ENCODE results near the gene BMP8A.
"Not testable (repeated sequence)": the region's sequence is repeated elsewhere in the genome, so short reads cannot be mapped to it uniquely, and the experiment has no call there.

BMP8A gene

GRCh38 chr1:39509360-39510009 is 18.0 kb downstream of the BMP8A start:
- no peaks in the 10 kb centered on the region for H3K27me3 ChIP-seq (ENCODE audit: insufficient read depth, low read depth, severe bottlenecking)
- peak; percentile 50 for DNase-seq
- no peaks in the 10 kb centered on the region for H3K36me3 ChIP-seq
- no peaks in the 10 kb centered on the region for H3K9me3 ChIP-seq (ENCODE audit: severe bottlenecking)
- TF ChIP-seq, protein P1, sequence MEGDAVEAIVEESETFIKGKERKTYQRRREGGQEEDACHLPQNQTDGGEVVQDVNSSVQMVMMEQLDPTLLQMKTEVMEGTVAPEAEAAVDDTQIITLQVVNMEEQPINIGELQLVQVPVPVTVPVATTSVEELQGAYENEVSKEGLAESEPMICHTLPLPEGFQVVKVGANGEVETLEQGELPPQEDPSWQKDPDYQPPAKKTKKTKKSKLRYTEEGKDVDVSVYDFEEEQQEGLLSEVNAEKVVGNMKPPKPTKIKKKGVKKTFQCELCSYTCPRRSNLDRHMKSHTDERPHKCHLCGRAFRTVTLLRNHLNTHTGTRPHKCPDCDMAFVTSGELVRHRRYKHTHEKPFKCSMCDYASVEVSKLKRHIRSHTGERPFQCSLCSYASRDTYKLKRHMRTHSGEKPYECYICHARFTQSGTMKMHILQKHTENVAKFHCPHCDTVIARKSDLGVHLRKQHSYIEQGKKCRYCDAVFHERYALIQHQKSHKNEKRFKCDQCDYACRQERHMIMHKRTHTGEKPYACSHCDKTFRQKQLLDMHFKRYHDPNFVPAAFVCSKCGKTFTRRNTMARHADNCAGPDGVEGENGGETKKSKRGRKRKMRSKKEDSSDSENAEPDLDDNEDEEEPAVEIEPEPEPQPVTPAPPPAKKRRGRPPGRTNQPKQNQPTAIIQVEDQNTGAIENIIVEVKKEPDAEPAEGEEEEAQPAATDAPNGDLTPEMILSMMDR (IDR thresholded peaks at IDR 0.05; ENCODE audit: low read depth, low read length) = no peak
- no peak overlapping the region for H3K4me3 ChIP-seq (ENCODE audit: low read depth, low read length)
- no peak overlapping the region for H3K27ac ChIP-seq

- H3K27ac ChIP-seq; H3K27me3 ChIP-seq (ENCODE audit: insufficient read depth, low read depth, severe bottlenecking); DNase-seq; H3K36me3 ChIP-seq; H3K9me3 ChIP-seq (ENCODE audit: severe bottlenecking); H3K4me3 ChIP-seq (ENCODE audit: low read depth, low read length): not testable (repeated sequence)
Observed at GRCh38 chr1:39510570-39511186, 19.2 kb downstream of the BMP8A start.

DNA sequence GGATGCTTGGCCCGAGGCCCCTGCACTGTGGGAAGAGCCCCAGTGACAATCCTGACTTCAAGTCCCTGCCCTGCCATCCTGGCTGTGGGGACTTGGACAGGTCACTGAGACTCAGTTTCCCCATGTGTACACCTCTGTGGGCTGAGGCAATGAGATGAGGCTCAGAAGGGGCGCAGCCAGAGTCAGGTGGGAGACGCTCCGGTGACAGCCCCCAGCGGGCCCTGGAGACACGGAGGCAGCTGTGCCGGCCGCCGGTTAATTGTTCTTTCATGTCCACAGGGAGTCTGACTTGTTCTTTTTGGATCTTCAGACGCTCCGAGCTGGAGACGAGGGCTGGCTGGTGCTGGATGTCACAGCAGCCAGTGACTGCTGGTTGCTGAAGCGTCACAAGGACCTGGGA is 20.0 kb downstream of the BMP8A start:
- not testable (repeated sequence) for H3K4me3 ChIP-seq (ENCODE audit: low read depth, low read length); H3K36me3 ChIP-seq; DNase-seq; H3K27me3 ChIP-seq (ENCODE audit: insufficient read depth, low read depth, severe bottlenecking); H3K9me3 ChIP-seq (ENCODE audit: severe bottlenecking); H3K27ac ChIP-seq

DNA sequence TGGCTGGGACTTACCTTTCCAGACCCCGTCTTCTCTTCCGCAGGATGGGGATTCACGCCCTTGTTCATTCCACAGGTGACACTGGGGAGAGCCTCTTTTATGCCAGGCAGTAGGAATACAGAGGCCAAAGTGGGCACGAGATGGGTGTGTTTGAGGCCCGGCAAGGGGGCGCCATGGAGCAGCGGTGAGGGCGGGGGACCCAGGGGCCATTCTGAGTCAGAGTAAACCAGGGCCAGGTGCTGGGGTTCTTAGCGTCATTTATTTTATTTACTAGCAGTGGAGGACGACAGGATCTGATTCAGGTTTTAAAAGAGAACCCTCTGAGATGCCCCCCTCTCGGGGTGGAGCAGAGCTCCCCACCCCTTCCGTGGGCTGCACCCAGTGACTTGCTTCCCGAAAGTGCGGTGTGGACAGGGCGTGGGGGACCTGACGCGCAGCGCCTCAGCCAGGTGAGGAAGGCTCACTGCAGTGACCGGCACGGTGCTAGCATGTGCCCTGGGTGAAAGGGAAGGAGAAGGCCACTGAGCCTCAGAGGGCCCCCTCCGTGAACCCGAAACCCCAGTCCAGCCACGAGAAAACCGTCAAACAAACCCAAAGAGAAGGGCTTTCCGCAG is 20.9 kb downstream of the BMP8A start:
- not testable (repeated sequence) for H3K4me3 ChIP-seq (ENCODE audit: low read depth, low read length); DNase-seq; H3K9me3 ChIP-seq (ENCODE audit: severe bottlenecking); H3K27me3 ChIP-seq (ENCODE audit: insufficient read depth, low read depth, severe bottlenecking); H3K27ac ChIP-seq; H3K36me3 ChIP-seq

- H3K36me3 ChIP-seq; H3K27me3 ChIP-seq (ENCODE audit: insufficient read depth, low read depth, severe bottlenecking); H3K9me3 ChIP-seq (ENCODE audit: severe bottlenecking); H3K27ac ChIP-seq; DNase-seq: not testable (repeated sequence)
- H3K4me3 ChIP-seq (ENCODE audit: low read depth, low read length) = 0 out of 2 replicates have a peak overlapping the region, but pooled peaks have one; percentile 21
Observed at GRCh38 chr1:39514710-39515124, 23.3 kb downstream of the BMP8A start.

- DNase-seq; H3K4me3 ChIP-seq (ENCODE audit: low read depth, low read length): not testable (repeated sequence)
Observed at GRCh38 chr1:39515131-39516086, 24.0 kb downstream of the BMP8A start.

GRCh38 chr1:39516841-39517240 is 25.4 kb downstream of the BMP8A start:
- not testable (repeated sequence) for DNase-seq; H3K27ac ChIP-seq; H3K27me3 ChIP-seq (ENCODE audit: insufficient read depth, low read depth, severe bottlenecking); H3K9me3 ChIP-seq (ENCODE audit: severe bottlenecking); H3K4me3 ChIP-seq (ENCODE audit: low read depth, low read length); H3K36me3 ChIP-seq

More at GRCh38 chr1:39515131-39516086, 24.0 kb downstream of the BMP8A start:
- not testable (repeated sequence) for H3K27ac ChIP-seq; H3K27me3 ChIP-seq (ENCODE audit: insufficient read depth, low read depth, severe bottlenecking); H3K36me3 ChIP-seq; H3K9me3 ChIP-seq (ENCODE audit: severe bottlenecking)

GRCh38 chr1:39517936-39518335 is 26.5 kb downstream of the BMP8A start:
- H3K36me3 ChIP-seq; H3K4me3 ChIP-seq (ENCODE audit: low read depth, low read length); DNase-seq; H3K27me3 ChIP-seq (ENCODE audit: insufficient read depth, low read depth, severe bottlenecking); H3K27ac ChIP-seq; H3K9me3 ChIP-seq (ENCODE audit: severe bottlenecking): not testable (repeated sequence)

GRCh38 chr1:39519376-39519775 is 27.9 kb downstream of the BMP8A start:
- not testable (repeated sequence) for H3K4me3 ChIP-seq (ENCODE audit: low read depth, low read length); H3K9me3 ChIP-seq (ENCODE audit: severe bottlenecking); H3K27ac ChIP-seq; H3K27me3 ChIP-seq (ENCODE audit: insufficient read depth, low read depth, severe bottlenecking); H3K36me3 ChIP-seq; DNase-seq

- not testable (repeated sequence) for H3K27me3 ChIP-seq (ENCODE audit: insufficient read depth, low read depth, severe bottlenecking); H3K27ac ChIP-seq; DNase-seq; H3K4me3 ChIP-seq (ENCODE audit: low read depth, low read length); H3K9me3 ChIP-seq (ENCODE audit: severe bottlenecking); H3K36me3 ChIP-seq
Observed at GRCh38 chr1:39522221-39522620, 30.8 kb downstream of the BMP8A start.

Measured in WERI-Rb-1 (cell line).